GM21423 (cell line): Measurements from ENCODE around the gene FBLN1.

Experiments
- ATAC-seq: cut with Tn5 transposase; IDR thresholded peaks from one replicate; pipeline ENCODE4 v1.9.1; 2021; ENCODE audit warnings: mild to moderate bottlenecking, moderate library complexity; ENCODE audit not compliant: unreplicated experiment

The FBLN1 gene

GRCh38 chr22:45503050-45503815 is 550 bp downstream of the FBLN1 start:
- ATAC-seq, result no peak

DNA sequence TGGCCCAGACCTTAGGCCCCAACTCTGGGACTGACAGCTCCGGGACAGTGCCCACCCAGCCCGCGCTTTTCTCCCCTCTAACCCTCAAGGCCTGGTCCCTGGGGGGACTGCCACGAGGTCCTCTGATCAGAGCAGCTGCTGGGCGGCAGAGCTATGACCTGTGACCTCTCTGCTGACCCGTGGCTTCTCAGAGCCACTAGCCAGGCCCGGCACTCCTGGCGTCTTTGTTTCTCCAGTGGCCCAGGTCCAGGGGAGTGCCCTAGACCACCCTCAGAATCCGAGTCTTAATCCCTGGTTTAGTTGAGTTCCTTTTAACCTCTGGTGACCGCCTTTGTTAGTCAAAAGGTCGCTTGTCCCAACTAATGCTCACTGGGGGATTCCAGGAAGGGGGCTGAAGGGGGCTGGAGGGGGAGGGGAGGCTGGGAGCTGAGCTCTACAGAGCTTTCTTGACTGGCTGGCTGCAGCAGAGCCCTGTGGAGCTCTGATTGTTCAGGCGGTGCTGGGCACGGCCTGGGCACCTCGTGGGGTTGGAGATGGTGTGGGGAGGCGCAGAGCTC is 1.2 kb downstream of the FBLN1 start:
- ATAC-seq, result no peak

DNA sequence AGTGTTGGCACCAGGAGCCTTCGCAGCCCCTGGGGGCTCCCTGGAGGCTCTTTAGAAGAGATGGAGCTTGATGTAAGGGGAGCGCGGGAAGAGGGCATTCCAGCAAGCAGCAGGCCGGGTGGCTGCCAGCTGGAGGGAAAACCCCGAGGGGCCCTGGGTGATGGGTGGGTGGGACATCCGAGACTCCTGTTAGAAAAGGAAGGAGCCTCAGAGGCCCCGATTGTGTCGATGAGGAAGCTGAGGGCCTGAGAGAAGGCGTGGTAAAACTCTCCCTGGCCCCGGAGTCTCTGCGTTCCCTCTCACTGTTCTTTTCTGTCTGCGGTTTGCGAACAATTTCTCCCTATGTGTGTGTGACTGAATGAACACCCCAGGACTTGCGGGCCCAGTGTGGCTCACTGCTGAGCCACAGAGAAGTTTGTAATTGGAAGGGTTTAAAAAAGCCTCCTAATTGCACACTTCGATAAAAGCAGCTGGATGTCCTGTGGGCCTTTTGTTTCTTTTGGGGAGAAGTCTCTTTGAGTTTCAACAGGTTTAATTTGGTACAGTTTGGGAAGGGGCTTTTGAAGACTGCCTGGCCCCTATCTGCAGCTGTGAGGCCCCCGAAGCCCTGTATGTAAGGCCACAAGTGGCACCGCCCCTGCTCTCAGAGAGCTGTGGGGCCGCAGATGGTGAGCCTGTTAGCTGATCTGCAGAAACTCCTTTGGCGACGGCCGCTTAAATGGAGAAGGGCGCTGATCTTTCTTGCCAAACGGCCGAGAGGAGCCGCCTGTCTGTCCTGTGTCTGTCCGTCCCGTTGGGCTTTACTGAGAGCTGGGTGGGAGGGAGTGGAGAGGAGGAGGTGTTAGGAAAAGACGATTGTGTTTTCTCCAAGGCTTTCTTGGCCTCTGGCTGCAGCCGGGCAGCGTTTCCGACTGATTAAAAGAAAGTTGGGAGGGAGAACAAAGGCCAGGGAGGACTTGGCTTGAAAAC is 2.0 kb downstream of the FBLN1 start:
- no peak for ATAC-seq

- no peak for ATAC-seq
These were observed 3.5 kb downstream of the FBLN1 start for GRCh38 chr22:45505991-45506747.

DNA sequence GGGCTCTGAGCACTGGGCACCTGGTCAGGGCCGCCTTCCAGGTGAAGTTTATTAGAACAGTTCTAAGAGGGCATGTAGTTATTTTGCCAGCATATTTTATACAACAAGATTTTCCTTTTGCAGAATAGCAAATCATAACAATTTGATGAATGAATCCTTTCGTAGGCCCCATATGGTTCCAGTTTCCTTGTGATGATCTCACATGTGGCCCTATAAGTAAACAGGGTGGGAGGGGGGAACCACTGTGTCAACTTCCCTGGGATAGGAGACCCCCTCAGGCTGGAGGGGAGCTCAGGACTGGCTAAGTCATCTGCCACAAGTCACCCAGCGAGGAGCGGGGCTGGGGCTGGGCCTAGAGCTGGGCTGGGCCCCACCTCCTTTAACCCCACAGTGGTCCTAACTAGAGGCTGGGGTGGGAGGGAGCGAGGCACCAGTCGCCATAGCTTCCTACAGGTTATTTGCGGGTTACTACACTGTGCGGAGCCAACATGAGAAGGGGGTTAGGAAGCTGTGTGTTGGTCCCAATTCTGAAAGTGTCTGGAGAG is 4.2 kb downstream of the FBLN1 start:
- no peak for ATAC-seq

- no peak for ATAC-seq
These were observed 5.1 kb downstream of the FBLN1 start for GRCh38 chr22:45507798-45508197.

- no peak for ATAC-seq
These were observed 6.1 kb downstream of the FBLN1 start for GRCh38 chr22:45508814-45509213.

- ATAC-seq, result no peak
These were observed 7.9 kb downstream of the FBLN1 start for GRCh38 chr22:45510376-45511232.

GRCh38 chr22:45511847-45512261 is 9.2 kb downstream of the FBLN1 start:
- ATAC-seq, result no peak

DNA sequence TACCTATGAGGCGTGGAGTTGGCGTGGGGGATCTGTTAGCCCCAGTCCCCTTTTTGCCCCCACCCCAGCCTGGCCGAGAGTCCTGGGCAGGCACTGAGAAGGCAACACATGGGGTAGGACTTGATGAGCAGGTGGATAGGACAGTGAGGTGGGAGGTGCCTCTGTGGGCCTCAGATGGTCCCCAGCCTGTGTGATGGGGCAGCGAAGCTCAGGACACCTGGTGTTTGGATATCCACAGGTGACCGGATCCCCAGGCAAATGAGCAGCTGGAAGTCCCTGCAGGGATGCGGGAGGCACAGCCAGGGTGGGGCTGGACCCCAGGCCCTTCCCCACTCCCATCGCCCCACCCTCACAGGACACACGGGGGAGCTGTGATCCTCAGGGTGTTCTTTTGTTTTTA is 9.7 kb downstream of the FBLN1 start:
- no peak for ATAC-seq

- no peak for ATAC-seq
These were observed 13.0 kb downstream of the FBLN1 start for GRCh38 chr22:45515676-45516075.

DNA sequence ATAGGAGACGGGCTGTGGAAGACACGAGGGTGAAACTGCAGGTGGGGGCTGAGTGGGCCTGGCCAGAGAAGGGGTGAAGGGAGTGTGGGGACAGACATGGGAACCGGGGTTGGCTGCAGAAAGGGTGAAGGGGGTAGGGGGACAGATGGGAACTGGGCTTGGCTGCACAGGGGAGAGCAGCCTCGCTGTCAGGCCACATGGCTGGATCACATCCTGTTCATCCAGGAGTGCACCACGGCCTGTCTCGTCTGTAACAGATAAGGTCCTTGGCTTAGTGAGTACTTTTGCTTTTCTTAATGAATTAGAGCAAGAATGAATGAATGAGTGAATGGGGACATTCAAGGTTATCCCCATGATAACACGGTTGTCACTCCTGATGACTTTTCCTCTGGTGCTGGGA is 13.5 kb downstream of the FBLN1 start:
- no peak for ATAC-seq

GRCh38 chr22:45516923-45517675 is 14.4 kb downstream of the FBLN1 start:
- ATAC-seq, result no peak

DNA sequence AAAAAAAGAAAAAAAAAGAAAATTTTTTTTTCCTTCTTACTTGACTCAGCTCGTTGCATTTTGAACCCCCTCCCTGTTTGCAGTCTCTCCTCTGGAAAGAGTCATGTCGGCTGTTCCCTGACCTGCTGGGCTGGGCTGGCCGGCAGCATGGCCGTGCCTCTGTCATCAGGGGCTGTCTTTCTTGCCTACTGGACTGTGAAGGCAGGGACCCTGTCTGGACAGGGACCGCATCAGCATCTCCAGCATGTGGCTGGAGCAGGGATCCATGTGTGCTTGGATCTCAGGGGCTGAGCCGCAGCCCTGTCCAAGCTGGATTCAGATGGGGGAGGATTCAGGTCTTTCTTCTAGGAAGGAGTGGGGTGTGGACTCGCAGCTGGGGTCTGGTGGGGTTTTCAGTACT is 15.5 kb downstream of the FBLN1 start:
- ATAC-seq, result no peak

- ATAC-seq, result no peak
These were observed 15.9 kb downstream of the FBLN1 start for GRCh38 chr22:45518580-45518991.

DNA sequence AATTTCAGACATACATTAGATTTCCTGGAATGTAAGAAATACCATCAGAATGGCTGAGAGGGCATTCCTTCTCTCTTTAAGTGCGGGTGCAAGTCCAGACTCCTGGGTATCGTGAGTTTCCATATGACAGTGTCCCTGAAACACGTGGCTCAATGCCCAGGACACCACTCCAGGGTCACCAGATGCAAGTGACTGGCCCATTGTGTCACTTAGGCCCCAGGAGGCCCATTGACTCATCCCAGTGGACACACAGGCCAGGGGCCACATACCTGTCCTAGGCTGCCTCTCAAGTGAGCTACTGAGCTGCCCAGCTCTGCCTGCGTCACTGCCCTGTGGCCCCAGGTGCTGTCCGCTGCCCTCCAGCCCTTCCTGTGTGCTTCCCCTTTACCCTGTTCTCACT is 18.5 kb downstream of the FBLN1 start:
- no peak for ATAC-seq

- ATAC-seq, result no peak
These were observed 19.8 kb downstream of the FBLN1 start for GRCh38 chr22:45522462-45522861.

GRCh38 chr22:45524157-45524556 is 21.5 kb downstream of the FBLN1 start:
- ATAC-seq, result no peak

DNA sequence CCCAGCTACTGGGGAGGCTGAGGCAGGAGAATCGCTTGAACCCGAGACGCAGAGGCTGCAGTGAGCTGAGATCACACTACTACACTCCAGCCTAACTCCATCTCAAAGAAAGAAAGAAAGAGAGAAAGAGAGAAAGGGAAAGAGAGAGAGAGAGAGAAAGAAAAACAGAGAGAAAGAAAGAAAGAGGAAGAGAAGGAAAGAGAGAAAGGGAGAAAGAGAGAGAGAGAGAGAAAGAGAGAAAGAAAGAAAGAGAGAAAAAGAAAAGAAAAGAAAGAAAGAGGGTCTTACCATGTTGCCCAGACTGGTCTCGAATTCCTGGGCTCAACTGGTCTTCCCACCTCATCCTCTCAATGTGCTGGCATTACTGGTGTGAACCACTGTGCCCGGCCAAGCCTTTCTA is 22.3 kb downstream of the FBLN1 start:
- no peak for ATAC-seq
